ENCODE results near the gene EGFLAM.

The EGFLAM gene

DNA sequence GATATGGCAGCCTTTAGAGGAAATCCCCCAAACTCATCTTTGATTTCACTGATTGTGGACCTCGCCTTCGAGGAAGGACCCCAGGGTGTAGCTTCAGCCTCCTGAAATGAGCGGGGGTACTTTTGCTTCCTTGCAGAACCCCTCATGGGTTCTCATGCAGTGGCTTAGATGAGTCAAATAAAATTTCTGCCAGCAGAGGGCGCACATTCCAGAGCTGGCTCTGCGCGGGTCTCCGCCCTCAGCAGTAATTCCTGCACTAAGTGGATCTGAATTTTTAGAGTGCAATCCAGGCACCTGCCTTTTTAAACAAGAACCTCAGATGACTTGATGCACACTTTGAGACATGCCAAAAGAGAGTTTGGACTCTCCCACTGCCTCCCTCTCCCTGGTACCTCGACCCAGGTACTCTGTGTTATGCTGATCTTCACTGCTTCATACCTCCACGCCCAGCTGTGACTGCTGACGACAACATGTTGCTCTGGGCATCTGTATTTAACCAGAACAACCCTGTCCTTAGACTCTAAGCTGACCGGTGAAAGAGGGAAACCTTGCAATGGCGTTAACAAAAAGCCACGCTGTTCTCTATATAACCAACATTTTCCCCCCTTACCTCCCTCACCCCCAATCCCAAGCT, 7.3 kb downstream of the EGFLAM start:
- peak; percentile 11 to 17 for DNase-seq (ENCODE audit: low read depth in 2 of 2)

DNA sequence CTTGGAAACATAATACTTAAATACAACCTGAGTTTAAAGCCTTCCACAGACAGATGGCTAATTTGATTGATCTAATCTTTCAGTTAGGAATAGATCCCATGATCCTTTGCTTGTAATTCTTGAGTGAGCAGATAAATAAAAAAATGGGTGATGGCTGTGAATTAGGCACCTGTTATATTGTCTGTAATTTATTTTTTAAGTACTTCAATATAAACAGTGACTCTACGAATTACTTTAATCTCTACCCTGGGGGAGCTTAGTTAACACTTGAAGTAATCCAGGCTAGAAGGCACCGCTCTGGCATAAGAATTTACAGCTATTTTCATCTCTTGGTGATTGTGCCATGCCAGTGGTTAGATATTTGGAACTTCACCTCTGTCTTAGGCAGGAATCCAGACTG, 9.0 kb downstream of the EGFLAM start:
- no peak for DNase-seq (ENCODE audit: low read depth in 2 of 2)

DNA sequence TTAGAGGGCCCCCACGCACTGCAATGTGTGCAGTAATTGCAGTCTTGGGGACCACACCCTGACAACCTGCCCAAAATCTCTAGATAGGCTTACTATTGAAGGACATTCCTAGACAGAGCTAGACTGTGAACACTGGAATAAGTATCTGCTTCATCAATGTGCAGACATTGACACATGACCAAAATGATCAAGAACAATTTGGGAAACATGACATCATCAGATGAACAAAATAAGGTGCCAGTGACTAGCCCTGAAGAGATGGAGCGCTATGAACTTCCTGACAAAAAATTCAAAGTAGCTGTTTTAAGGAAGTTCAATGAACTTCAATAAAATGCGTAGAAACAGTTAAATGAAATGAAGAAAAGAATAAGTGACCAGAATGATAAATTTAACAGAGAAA, 15.3 kb downstream of the EGFLAM start:
- no peak for DNase-seq (ENCODE audit: low read depth in 2 of 2)

DNA sequence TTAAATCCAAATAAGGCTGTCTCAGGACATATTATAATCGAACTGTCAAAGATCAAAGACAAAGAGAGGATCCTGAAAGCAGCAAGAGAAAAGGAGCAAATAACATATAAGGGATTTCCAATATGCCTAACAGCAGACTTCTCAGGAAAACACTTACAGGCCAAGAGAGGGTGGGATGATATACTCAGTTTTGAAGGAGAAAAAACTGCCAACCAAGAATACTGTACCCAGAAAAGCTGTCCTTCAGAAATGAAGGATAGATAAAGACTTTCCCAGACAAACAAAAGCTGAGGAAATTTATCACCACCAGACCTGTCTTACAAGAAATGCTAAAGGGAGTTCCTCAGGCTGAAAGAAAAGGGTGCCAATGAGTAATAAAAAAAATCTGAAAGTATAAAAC, 16.0 kb downstream of the EGFLAM start:
- no peak for DNase-seq (ENCODE audit: low read depth in 2 of 2)

DNA sequence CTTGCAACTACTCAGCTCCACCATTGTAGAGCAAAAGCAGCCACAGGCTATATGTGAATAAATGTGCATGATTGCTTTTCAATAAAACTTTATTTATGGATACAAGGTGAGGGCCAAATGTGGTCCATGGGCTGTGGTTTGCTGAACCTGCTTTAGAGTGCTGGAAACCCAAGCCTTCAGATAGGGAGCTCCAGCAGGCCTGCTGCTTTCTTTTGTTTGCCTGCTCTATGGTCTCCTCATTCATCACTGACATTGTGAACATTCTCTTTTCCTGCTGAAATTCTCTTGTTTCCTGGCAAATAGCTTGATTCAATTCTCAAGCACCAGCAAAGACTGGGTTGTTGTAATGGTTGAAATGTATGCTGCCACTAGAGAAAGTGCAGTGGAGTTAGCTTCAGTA, 26.0 kb downstream of the EGFLAM start:
- no peak for DNase-seq (ENCODE audit: low read depth in 2 of 2)

DNA sequence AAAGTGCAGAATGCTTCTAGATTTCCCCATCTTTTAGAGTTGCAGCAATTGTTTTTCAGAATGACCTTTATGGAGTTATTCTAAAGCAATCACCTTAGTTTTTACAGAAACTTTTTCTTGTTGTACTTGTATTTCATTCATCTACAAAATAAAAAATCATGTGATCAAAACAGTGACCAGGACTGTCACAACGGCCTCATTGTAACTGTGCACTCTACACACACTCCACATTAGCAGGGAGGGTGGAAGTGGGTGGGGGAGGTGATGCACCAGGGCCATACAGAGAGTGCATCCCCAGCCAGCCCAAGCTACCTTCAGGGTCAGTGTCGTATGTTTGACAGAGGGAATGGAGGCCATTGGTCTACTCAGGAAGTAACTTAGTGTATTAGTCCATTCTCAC, 26.9 kb downstream of the EGFLAM start:
- no peak for DNase-seq (ENCODE audit: low read depth in 2 of 2)

DNA sequence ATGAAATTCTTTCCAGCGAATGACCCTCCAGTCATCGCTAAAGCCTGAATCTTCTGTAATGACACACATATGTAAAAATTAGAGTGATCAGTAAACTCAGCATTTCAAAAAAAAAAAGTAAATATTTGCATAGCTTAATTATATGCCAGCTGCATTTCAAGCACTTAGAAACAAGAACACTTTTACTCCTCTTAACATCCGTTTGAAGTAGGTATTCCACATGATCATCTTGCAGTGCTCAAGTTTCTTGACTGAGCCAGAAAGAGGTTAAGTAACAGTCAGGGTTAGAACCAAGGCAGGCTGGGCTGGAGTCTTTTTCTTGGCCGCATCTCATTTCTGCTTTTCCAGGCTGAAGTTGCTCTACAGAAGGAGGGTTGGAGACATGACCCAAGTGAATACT, 27.6 kb downstream of the EGFLAM start:
- no peak for DNase-seq (ENCODE audit: low read depth in 2 of 2)

DNA sequence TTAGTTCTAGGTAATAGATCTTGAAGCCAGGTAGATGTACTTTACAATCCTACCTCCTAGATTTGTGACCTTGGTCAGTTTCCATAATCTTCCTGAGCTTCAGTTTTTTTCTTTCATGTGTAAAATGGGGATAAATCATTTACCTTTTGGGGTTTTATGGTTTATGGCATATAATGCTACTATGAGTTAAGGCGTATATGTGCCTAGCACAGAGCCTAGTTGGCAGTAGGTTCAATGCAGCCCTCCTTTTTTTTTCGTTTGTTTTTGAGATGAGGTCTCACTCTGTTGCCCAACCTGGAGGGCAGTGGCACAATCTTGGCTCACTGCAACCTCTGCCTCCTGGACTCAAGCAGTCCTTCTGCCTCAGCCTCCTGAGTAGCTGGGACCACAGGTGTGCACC, 28.8 kb downstream of the EGFLAM start:
- DNase-seq (ENCODE audit: low read depth in 2 of 2) = no peak

DNA sequence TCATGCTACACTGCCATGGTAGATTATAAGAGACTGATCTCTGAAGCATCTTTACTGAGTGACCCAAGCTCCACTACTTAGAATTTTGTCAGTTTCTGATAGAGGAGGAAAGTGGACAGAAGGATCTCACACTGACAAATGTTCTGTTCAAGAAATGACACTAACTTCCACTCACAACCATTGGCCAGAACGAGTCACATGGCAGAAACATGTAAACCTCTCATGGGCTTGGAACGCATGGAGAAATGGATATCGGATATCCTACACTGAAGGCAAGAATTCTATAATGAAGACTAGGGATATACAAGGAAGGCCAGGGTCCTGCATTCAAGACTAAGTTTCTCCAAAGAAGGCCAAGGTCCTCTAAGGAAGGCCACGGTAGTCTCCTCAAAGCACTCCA, 31.1 kb downstream of the EGFLAM start:
- no peak for DNase-seq (ENCODE audit: low read depth in 2 of 2)

DNA sequence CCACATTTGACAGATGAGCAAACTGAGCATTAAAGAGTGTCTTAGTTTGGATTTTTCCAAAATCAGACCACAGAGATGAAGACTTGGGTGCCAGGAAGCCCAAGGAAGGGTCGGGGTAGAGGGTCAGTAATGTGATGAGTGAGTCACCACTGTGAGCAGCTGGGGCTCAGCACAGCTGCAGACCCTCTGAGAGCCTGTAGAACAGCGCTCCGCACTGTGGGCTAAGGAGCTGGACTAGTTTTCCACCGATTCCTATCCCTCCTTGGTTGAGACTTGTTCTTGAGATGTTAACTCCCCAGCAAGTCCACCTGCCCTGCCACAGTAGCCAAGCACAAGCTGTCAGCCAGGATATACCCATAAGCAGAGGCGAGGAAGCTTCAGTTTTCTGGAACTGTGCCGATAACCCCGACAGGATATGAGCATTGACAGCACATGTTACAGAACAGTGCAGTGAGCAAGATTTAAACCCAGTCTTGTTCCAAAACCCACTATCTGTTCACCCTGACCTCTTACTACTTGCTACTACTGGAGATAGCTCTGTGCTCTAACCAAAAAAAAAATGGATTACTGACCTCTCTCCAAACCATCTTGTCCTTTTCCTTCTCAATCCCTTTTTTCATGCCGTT, 31.8 kb downstream of the EGFLAM start:
- DNase-seq (ENCODE audit: low read depth in 2 of 2) = no peak

DNA sequence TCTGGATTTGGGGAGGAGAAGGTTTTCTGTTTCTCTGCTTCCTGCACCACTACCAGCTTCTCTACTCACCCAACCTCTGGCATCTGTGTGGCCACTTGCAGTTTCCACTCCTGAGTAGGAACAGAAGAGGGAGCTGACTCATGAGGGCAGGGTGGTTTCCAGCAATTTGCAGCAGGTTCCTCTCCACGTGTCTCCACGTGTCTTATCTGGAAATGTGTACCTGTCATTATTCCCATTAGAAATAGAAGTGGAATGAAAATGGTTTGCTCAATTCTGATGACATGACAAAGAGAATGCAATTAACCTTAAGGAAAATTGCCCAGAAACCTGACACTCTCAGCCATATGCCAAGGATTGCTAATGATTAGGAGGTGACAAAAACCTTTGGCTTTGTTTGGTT, 33.0 kb downstream of the EGFLAM start:
- no peak for DNase-seq (ENCODE audit: low read depth in 2 of 2)

DNA sequence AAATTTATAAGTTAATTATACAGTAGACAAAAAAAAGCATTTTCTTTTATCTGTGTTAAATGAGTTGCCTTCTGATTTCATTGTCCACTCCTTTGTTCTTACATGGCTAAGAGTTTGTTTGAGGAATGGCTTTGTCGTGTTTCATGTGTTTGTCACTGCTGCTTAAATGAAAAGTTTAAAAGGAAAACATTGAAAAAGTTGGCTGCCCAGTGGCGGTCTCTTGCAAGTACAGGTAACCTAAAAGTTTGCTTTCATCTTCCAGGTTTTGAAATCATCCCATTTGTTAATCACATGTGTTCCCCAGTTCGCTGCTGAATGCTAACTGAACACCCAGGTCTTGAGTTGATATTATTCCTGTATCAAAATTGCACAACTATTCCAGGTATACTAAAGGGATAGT, 33.9 kb downstream of the EGFLAM start:
- DNase-seq (ENCODE audit: low read depth in 2 of 2) = no peak

DNA sequence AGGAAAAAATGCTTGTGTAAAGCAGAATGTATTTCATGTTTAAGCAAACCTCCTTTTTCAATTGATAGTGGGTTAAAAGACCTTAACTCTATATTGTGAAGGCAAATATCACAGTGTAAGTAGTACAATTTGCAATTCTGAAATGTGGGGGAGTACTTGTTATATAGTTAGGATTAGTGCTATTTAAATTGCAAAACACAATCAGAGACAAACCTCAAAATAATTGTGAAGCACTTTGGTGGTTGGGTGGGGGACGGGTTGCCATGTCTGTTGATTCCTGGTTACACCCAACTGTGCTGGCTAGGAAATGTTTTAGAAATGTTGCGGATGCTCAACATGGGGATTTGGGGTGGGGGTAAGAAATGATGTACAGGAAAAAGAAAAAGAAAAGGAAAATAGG, 37.4 kb downstream of the EGFLAM start:
- DNase-seq (ENCODE audit: low read depth in 2 of 2) = no peak

DNA sequence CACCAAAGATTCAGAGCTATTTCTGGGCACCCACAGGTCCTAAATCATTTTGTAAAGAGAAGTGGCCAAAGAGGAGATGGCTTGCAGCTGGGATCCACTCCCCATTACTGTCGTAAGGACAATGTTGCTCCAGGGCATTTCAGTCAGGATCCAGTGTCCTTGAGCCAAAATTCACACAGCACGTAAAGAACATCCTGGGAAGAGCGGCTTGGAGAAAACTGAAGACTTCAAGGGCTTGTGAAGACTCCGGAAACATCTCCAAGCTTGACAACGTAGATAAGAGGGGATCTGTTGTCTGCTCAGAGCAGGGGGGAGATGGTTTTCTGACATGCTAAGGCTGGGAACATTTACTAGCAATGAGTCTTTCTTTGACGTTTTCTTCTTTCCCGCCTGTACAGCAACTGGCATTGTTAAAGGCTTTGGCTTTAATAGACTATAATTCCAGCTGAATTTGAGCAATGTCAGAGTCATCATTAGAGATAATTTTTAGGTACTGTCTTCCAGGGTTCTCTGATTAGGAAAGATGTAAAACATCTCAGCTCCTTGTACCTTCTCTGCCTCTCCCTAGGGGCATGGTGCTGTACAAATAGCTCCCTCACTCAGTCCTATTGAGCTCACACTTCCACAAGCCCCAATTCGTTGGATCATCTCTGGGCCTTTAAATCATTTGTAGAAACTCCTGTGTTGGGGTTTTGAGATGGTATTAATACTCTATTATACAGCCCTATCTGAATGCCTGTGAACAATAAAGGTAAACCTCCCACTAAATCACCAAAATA, 39.7 kb downstream of the EGFLAM start:
- DNase-seq (ENCODE audit: low read depth in 2 of 2) = no peak

DNA sequence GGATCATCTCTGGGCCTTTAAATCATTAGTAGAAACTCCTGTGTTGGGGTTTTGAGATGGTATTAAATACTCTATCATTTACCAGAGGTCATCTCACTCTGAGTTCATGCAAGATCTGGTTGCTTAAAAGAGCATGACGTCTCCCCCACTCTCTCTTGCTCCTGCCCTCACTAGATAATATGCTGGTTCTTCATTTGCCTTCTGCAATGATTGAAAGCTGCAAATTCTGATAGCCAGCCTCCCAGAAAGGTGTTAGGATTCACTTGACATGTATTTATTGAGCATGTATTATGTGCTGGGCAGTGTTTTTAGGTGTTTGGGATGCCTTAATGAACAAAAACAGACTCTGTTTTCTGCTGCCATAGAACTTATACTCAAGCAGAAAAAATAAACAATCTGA, 41.2 kb downstream of the EGFLAM start:
- no peak for DNase-seq (ENCODE audit: low read depth in 2 of 2)

DNA sequence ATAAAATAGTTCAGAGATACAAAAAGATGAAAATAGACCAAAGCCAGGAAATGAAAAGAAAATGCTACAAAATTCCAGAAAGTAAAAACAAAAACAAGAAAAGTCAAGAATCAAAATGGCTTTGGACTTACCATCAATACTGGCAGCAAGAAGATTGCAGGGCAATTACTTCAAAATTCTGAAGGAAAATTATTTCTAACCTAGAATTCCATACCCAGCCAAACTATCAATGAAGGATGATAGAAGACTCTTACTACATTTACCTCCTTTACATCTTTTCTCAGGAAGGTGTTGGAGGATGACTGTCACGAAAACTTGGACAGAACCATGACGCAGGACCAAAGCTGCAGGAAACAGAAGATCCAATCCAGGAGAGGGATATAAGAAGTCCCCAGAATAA, 46.8 kb downstream of the EGFLAM start:
- DNase-seq (ENCODE audit: low read depth in 2 of 2) = no peak

DNA sequence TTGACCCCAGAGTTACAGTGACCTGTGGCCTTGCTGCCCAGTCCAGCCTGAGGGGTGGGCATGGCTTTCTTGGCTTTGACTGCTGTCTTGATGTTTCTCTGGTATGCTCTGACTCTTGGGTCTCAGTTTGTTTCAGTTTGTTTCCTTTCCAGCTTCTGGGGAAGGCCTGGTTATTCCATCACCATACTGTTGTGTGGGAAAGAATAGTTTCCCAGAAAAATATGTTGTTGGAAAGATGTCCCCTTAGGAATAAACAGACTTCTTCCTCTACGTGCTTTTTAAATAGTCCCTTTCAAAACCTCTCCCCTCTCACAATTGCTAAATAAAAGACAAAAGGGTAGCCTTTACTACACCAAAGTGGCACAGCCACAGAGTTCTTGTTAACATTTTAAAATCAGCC, 49.5 kb downstream of the EGFLAM start:
- DNase-seq (ENCODE audit: low read depth in 2 of 2) = no peak

DNA sequence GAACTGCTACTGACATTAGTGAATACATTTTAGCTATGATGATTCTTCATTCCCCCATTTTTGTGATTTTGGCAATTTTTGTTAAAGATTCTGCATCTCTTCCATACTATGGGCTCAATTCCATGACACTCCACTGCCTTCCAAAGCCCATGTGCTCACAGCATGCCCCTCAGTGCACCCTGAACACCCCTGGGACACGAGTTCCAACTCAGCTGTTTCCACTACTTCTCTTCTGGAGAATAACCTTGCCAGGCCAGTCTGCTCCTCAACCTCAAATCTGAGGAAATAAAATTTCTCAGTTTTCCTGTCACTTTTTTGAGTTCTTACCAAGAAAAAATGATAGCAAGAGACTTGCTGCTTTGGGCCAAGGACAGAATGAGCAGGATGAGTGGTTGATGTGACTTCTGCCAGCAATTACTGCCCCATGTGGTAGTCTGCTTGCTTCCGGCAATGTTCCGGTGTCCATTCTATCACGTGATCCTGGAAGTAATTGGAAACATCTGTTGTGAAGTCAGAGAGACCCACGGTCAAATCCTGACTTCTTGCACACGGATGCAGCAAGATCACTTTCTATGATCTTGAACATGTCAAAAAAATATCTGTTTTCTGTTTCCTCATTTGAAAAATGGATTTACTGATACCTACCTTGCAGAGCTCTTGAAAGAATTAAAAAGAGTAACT, 58.3 kb downstream of the EGFLAM start:
- no peak for DNase-seq (ENCODE audit: low read depth in 2 of 2)

DNA sequence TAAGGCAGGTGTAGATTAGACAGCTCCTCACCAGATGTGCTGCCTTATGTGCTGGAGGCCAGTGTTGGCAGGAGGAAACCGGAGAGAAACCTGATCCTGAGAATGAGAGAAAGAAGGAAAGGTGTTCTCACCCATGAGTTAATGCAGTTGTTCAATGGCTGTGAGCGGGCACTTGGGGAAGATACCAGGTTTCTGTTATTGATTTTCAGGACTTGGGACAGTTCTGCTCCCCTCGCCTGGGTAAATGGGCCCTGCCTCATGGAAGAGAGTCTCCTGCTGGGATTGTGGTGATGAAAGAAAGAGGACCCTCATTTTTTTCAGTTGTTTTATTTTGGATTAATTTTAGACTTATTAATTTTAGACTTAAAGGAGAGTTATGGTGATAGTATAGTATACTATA, 59.5 kb downstream of the EGFLAM start:
- no peak for DNase-seq (ENCODE audit: low read depth in 2 of 2)

DNA sequence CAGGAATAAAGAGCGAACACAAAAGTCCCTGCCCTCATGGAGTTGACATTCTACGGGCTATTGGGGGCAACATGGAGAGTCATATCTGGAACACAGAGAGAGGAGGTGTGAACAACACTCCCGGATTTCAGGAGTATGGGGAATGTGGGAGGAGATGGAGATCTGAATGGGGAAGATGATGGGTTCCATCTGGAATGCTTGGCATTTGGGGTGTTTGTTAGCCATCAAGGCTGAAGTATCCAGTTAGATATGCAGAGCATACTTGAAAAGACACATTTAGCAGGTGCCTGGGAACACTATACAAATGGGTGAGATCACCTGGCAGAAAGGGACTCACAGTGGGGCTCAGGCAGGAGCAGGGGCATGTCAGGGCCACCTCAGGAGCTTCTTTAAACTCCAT, 61.1 kb downstream of the EGFLAM start:
- no peak for DNase-seq (ENCODE audit: low read depth in 2 of 2)

DNA sequence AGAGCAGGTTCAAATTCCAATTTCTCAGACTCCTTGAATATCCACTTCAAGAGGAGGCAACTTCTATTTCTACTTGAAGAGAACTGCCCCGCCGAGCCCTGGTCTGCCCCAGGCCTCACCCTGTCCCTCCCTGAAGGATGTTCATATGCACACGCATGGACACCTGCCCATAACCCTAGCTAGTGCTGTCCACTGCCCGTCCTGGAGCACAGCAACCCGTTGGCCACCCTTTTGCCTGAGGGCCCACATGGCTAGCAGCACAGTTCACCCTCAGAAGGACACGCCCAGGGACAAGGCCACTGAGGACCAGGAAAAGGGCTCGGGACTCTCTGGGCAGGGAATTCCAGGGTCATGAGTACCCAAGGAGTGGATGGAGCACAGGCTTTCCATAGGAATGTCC, 63.6 kb downstream of the EGFLAM start:
- no peak for DNase-seq (ENCODE audit: low read depth in 2 of 2)

DNA sequence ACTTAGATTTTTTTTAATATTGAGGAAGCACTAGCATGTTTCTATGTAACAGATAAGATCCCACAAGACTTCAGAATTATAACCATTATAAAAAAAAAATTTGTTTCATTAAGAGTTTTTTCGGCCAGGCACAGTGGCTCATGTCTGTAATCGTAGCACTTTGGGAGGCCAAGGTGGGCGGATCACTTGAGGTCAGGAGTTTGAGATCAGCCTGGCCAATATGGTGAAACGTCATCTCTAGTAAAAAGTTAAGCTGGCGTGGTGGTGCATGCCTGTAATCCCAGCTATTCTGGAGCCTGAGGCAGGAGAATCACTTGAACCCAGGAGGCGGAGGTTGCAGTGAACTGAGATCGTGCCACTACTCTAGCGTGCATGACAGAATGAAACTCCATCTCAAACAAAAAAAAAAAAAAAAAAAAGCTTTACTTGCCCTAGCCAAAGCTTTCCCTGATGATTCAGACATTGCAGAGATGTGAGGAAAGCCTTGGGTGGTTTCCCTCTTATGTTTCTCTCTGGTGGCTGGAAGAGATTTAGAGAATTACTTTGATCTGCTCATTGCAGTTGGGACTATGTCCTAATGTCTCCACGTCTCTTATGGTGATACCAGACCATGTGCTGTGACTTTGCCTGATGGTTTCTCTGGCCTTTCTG, 65.4 kb downstream of the EGFLAM start:
- DNase-seq (ENCODE audit: low read depth in 2 of 2) = no peak
